Cardiac muscle cell (in vitro differentiated cells and primary cell): ENCODE results near the gene CTNND2. TPM values are rescaled to one million over a fixed set of nuclear protein-coding genes. Genes with fewer than 3 reads are reported as not detected.

Experiments
- DNase-seq, 2 donors: peaks; one replicate each; pipeline versions ENCODE4 v3.0.0 to v3.0.0-alpha.2; 2010 to 2017; ENCODE audit warnings: low read depth in 1 of 2, low spot score in 1 of 2
- H3K27ac ChIP-seq: fragments of 200-600 bp; sonication (generic); 2 replicates; pipeline ENCODE4 v1.5.1; 2016
- H3K27me3 ChIP-seq: fragments of 200-600 bp; sonication (generic); 2 replicates; pipeline ENCODE4 v1.6.0; 2016; ENCODE audit warnings: control low read depth
- H3K36me3 ChIP-seq: fragments of 200-600 bp; sonication (generic); 2 replicates; pipeline ENCODE4 v1.5.1; 2016; ENCODE audit warnings: control low read depth
- H3K4me1 ChIP-seq: fragments of 200-600 bp; sonication (generic); 2 replicates; pipeline ENCODE4 v1.8.1; 2017; ENCODE audit warnings: low read depth, mild to moderate bottlenecking, mixed run types
- H3K4me3 ChIP-seq: fragments of 200-600 bp; sonication (generic); 2 replicates; pipeline ENCODE4 v1.5.1; 2016; ENCODE audit warnings: mild to moderate bottlenecking
- H3K9me3 ChIP-seq: fragments of 200-600 bp; sonication (generic); 2 replicates; pipeline ENCODE4 v1.5.1; 2017; ENCODE audit warnings: low read depth, mild to moderate bottlenecking, control low read depth
- CTCF ChIP-seq: IDR thresholded peaks from 2 replicates; pipeline ENCODE4 v1.5.1; 2012; ENCODE audit warnings: low read depth, mild to moderate bottlenecking, low read length
- polyA plus RNA-seq: library from polyadenylated mRNA; unstranded; fragments of >200 nt; fragmentation: Nextera tagmentation; extraction: Ambion mirVana; gene quantifications from 2 replicates; pipeline ENCODE4 v1.2.1, GENCODE V29; 2016
- total RNA-seq: library from RNA; depleted of rRNA; stranded (reverse); fragments of >200 nt; gene quantifications from 2 replicates; pipeline ENCODE4 v1.2.3, GENCODE V29; 2016

The CTNND2 gene
- total and polyA plus RNA-seq, 2 experiments from 2014 or later, result 11.0 to 12.7 TPM

GRCh38 chr5:11357928-11358327 lies 546.3 kb downstream of the CTNND2 start:
- DNase-seq, result no peak
- H3K27ac ChIP-seq, result no peak overlapping the region
- H3K36me3 ChIP-seq, result no peaks in the 10 kb centered on the region
- TF ChIP-seq CTCF, result no peak
- H3K4me3 ChIP-seq, result no peak overlapping the region
- no peaks in the 10 kb centered on the region for H3K4me1 ChIP-seq
- H3K9me3 ChIP-seq, result no peaks in the 10 kb centered on the region
- H3K27me3 ChIP-seq, result no peaks in the 10 kb centered on the region

- no peak for TF ChIP-seq CTCF
- H3K4me1 ChIP-seq, result no peaks in the 10 kb centered on the region
- no peaks in the 10 kb centered on the region for H3K27me3 ChIP-seq
- H3K9me3 ChIP-seq, result no peaks in the 10 kb centered on the region
- no peaks in the 10 kb centered on the region for H3K36me3 ChIP-seq
- DNase-seq, result no peak
- no peak overlapping the region for H3K4me3 ChIP-seq
- no peak overlapping the region for H3K27ac ChIP-seq
These were observed 548.8 kb downstream of the CTNND2 start for GRCh38 chr5:11355491-11355890.

GRCh38 chr5:11346336-11346735 lies 557.9 kb downstream of the CTNND2 start:
- no peak for DNase-seq
- no peaks in the 10 kb centered on the region for H3K4me1 ChIP-seq
- no peaks in the 10 kb centered on the region for H3K36me3 ChIP-seq
- H3K9me3 ChIP-seq, result no peaks in the 10 kb centered on the region
- H3K27ac ChIP-seq, result no peak overlapping the region
- no peaks in the 10 kb centered on the region for H3K27me3 ChIP-seq
- H3K4me3 ChIP-seq, result no peak overlapping the region
- TF ChIP-seq CTCF, result no peak

GRCh38 chr5:11335881-11336760 lies 568.1 kb downstream of the CTNND2 start:
- H3K4me1 ChIP-seq, result peaks cover 3% of the 10 kb centered on the region
- no peaks in the 10 kb centered on the region for H3K27me3 ChIP-seq
- no peaks in the 10 kb centered on the region for H3K36me3 ChIP-seq
- DNase-seq, result no peak
- no peak overlapping the region for H3K27ac ChIP-seq
- no peaks in the 10 kb centered on the region for H3K9me3 ChIP-seq
- no peak overlapping the region for H3K4me3 ChIP-seq
- TF ChIP-seq CTCF, result no peak

GRCh38 chr5:11334404-11334803 lies 569.8 kb downstream of the CTNND2 start:
- H3K4me1 ChIP-seq, result peaks cover 7% of the 10 kb centered on the region
- no peak overlapping the region for H3K27ac ChIP-seq
- no peak overlapping the region for H3K4me3 ChIP-seq
- no peak for TF ChIP-seq CTCF
- H3K9me3 ChIP-seq, result no peaks in the 10 kb centered on the region
- H3K36me3 ChIP-seq, result no peaks in the 10 kb centered on the region
- DNase-seq, result no peak
- H3K27me3 ChIP-seq, result no peaks in the 10 kb centered on the region
